DND-41 (cell line): Measurements from ENCODE around the gene GABBR1.

Source experiments
- ATAC-seq: fragments of 200-7000 bp; cut with Tn5 transposase; 3 replicates; pipeline ENCODE4 v1.9.1; 2021; ENCODE audit warnings: low read depth; ENCODE audit not compliant: insufficient read depth
- DNase-seq: peaks from one replicate; pipeline ENCODE4 v3.0.0-alpha.2; 2020
- H2AFZ ChIP-seq: 2 replicates; pipeline ENCODE4 v1.6.0; 2012; ENCODE audit warnings: low read depth, low read length
- H3K27ac ChIP-seq: 2 replicates; pipeline ENCODE4 v1.5.1; 2012; ENCODE audit warnings: low read length, inconsistent platforms
- H3K27me3 ChIP-seq: fragments of 200-600 bp; sonication (generic); 2 replicates; pipeline ENCODE4 v1.6.0; 2012; ENCODE audit warnings: low read length, mild to moderate bottlenecking, inconsistent platforms; ENCODE audit not compliant: insufficient read depth, poor library complexity
- H3K36me3 ChIP-seq: 2 replicates; pipeline ENCODE4 v1.5.1; 2012; ENCODE audit warnings: low read length, inconsistent platforms; ENCODE audit not compliant: insufficient read depth
- H3K4me1 ChIP-seq: 2 replicates; pipeline ENCODE4 v1.5.1; 2012; ENCODE audit warnings: mild to moderate bottlenecking, low read length; ENCODE audit not compliant: insufficient read depth
- H3K4me2 ChIP-seq: 2 replicates; pipeline ENCODE4 v1.6.0; 2012; ENCODE audit warnings: mild to moderate bottlenecking, moderate library complexity, low read length, inconsistent platforms; ENCODE audit not compliant: insufficient read depth
- H3K4me3 ChIP-seq, 2 experiments: fragments of 200-600 bp in 1 of 2; shearing (Covaris generic) in 1 of 2; 2 replicates each; pipeline ENCODE4 v1.5.1; 2012 to 2016; ENCODE audit warnings: inconsistent platforms in 2 of 2, low read length in 2 of 2, mild to moderate bottlenecking in 2 of 2, low read depth in 1 of 2, moderate library complexity in 1 of 2
- H3K79me2 ChIP-seq: 2 replicates; pipeline ENCODE4 v1.6.0; 2012; ENCODE audit warnings: low read length, inconsistent platforms; ENCODE audit not compliant: insufficient read depth
- H3K9ac ChIP-seq: 2 replicates; pipeline ENCODE4 v1.6.0; 2012; ENCODE audit warnings: low read depth, mild to moderate bottlenecking, inconsistent platforms, low read length, moderate library complexity
- H3K9me3 ChIP-seq: 2 replicates; pipeline ENCODE4 v1.5.1; 2012; ENCODE audit warnings: low read length, moderate library complexity, mild to moderate bottlenecking, inconsistent platforms; ENCODE audit not compliant: insufficient read depth, severe bottlenecking
- H4K20me1 ChIP-seq: 2 replicates; pipeline ENCODE4 v1.6.0; 2012; ENCODE audit warnings: low read length; ENCODE audit not compliant: insufficient read depth
- CTCF ChIP-seq: IDR thresholded peaks from 2 replicates; pipeline ENCODE4 v1.5.1; 2012; ENCODE audit warnings: borderline replicate concordance, low read length, moderate library complexity, mild to moderate bottlenecking; ENCODE audit not compliant: poor library complexity, severe bottlenecking; ENCODE audit errors: extremely low read depth
- EZH2 ChIP-seq: IDR thresholded peaks from 3 replicates; pipeline ENCODE4 v1.6.1; 2012; ENCODE audit warnings: borderline replicate concordance, low read depth, mild to moderate bottlenecking, moderate library complexity, low read length, inconsistent platforms; ENCODE audit not compliant: severe bottlenecking

Gene GABBR1

DNA sequence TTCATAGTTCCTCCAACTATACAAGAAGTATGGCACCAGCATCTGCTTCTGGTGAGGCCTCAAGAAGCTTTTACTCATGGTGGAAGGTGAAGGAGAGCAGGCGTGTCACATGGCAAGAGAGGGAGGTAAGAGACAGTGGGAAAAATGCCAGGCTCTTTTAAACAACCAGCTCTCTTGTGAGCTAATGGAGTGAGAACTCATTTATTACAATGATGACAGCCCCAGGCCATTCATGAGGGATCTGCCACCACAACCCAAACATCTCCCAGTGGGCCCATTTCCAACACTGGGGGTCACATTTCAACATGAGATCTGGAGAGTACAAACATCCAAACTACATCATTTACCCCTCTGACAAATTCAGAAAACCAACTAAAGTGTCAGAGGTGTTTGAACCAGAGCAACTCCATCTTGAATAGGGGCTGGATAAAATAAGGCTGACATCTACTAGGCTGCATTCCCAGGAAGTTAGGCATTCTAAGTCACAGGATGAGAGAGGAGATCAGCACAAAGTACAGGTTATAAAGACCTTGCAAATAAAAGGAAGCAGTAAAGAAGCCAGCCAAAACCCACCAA is 71.3 kb downstream of the GABBR1 start:
- no peaks in the 10 kb centered on the region for H3K27me3 ChIP-seq
- no peak overlapping the region for H3K4me2 ChIP-seq
- H4K20me1 ChIP-seq: no peaks in the 10 kb centered on the region
- no peak overlapping the region for H3K9ac ChIP-seq
- H3K36me3 ChIP-seq: no peaks in the 10 kb centered on the region
- no peaks in the 10 kb centered on the region for H3K9me3 ChIP-seq
- H3K4me1 ChIP-seq: no peaks in the 10 kb centered on the region
- no peak for ATAC-seq
- H2AFZ ChIP-seq: no peak overlapping the region
- H3K79me2 ChIP-seq: no peaks in the 10 kb centered on the region
- no peak overlapping the region for H3K27ac ChIP-seq
- no peak for DNase-seq
- TF ChIP-seq EZH2 (no peak), CTCF (no peak)
- no peak overlapping the region for H3K4me3 ChIP-seq

DNA sequence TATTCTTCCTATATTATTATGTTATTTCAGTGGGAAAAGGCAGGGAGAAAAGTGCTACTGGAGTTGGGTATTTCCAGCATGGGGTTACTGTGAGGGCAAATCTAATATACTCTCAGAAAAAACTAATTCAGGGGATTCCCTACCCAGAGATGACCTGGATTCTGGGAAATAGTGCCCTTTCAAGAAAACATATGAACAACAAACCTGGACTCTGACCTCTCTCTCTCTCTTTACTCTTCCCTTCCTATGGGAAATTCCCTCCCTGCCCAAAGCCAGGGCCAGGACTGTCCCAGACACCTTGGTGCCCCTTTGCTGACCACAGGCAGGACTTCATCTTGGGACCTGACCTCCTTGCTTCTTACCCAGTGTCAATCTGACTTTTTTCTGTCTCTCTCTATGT is 71.9 kb downstream of the GABBR1 start:
- no peak for ATAC-seq
- H2AFZ ChIP-seq: no peak overlapping the region
- H4K20me1 ChIP-seq: no peaks in the 10 kb centered on the region
- no peak overlapping the region for H3K4me3 ChIP-seq
- no peak overlapping the region for H3K4me2 ChIP-seq
- no peaks in the 10 kb centered on the region for H3K36me3 ChIP-seq
- no peak for TF ChIP-seq CTCF
- TF ChIP-seq EZH2: no peak
- no peaks in the 10 kb centered on the region for H3K27me3 ChIP-seq
- H3K79me2 ChIP-seq: no peaks in the 10 kb centered on the region
- H3K4me1 ChIP-seq: no peaks in the 10 kb centered on the region
- no peak overlapping the region for H3K27ac ChIP-seq
- no peak overlapping the region for H3K9ac ChIP-seq
- DNase-seq: no peak
- H3K9me3 ChIP-seq: no peaks in the 10 kb centered on the region

DNA sequence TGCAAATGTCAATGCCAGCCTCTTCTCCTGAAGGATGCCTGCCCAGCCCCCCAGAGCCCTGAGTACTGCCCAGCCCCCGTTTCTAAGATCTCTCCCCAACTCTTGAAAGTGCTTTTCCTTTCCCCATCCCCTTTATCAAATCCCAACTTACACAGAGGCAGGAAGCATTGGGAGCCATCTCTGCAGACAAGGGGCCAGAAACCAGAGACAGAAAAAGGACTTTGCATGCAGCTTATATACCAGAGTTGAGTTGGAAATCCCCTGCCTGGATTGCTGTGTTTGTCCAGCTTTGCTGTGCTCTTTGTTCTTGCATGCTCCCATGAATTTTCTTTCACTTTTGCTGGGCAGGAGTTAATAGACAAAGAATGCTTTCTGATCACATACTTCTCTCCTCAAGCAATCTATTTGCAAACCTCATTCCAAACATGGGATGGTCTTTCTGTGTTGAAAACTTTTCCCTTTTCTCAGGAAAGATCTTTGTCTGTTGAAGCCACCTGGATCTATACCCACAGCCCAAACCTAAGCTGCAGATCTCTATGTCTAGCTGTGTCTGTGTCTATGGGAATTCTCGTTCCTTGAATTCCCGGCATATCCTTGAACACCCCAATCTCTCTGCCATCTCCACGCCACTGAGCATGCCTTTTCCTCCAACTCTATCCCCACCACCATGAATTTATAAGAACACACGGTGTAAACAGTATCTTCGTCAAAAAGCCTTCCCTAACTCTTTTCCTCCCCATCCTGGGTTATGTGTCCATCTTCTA is 73.3 kb downstream of the GABBR1 start, which contains the start of gene UBD:
Gene UBD (minus strand): TSS at position 209 of the 764 bp plus-strand sequence. CDS start 31 bp downstream, at position 178.
- no peaks in the 10 kb centered on the region for H3K36me3 ChIP-seq
- H3K4me1 ChIP-seq: no peaks in the 10 kb centered on the region
- peaks cover 4% of the 10 kb centered on the region for H3K27me3 ChIP-seq
- no peaks in the 10 kb centered on the region for H3K9me3 ChIP-seq
- no peaks in the 10 kb centered on the region for H3K79me2 ChIP-seq
- H3K4me2 ChIP-seq: no peak within 1 kb of the TSS
- DNase-seq: no peak
- TF ChIP-seq EZH2 (no peak), CTCF (no peak)
- no peak within 1 kb of the TSS for H3K4me3 ChIP-seq
- H2AFZ ChIP-seq: no peak within 1 kb of the TSS
- H3K27ac ChIP-seq: no peak within 1 kb of the TSS
- no peak for ATAC-seq
- H3K9ac ChIP-seq: no peak within 1 kb of the TSS
- no peaks in the 10 kb centered on the region for H4K20me1 ChIP-seq
